K562 (cell line): Measurements from ENCODE around the gene RFNG. TPM values are rescaled to one million over a fixed set of nuclear protein-coding genes. Genes with fewer than 3 reads are reported as not detected.

Experiments
- ATF1 ChIP-seq, 2 experiments: fragments of 450-650 bp in 1 of 2; IDR thresholded peaks; 2 replicates each; pipeline ENCODE4 v1.6.1; 2016; ENCODE audit warnings: missing compliant biosample characterization in 1 of 2, missing genetic modification characterization in 1 of 2
- FIP1L1 ChIP-seq: fragments of 200-400 bp; formaldehyde crosslinking; IDR thresholded peaks from 2 replicates; pipeline ENCODE4 v1.6.1; 2018; ENCODE audit warnings: mild to moderate bottlenecking, low read depth, low read length; ENCODE audit not compliant: poor library complexity, severe bottlenecking
- FOXJ3 ChIP-seq: sonication (generic); formaldehyde crosslinking; IDR thresholded peaks from 2 replicates; pipeline ENCODE4 v1.4.0; 2020; ENCODE audit warnings: mild to moderate bottlenecking, missing genetic modification reagents
- FUS ChIP-seq: fragments of 200-400 bp; formaldehyde crosslinking; optimal IDR thresholded peaks from 2 replicates; pipeline ENCODE3; 2017; ENCODE audit warnings: low read depth, low read length
- HDAC6 ChIP-seq: IDR thresholded peaks from 2 replicates; pipeline ENCODE4 v1.6.1; 2012; ENCODE audit warnings: low read depth, mild to moderate bottlenecking, control low read depth, inconsistent platforms, low read length, moderate library complexity
- MYNN ChIP-seq, 2 experiments: sonication (generic); formaldehyde crosslinking in 1 of 2; IDR thresholded peaks; 2 replicates each; pipeline versions ENCODE4 v1.5.0 to v1.6.1; 2016 to 2020; ENCODE audit warnings: antibody characterized with exemption in 1 of 2, missing genetic modification reagents in 1 of 2
- NEUROD1 ChIP-seq: fragments of 150-350 bp; IDR thresholded peaks from 2 replicates; pipeline ENCODE4 v1.6.1; 2014; ENCODE audit warnings: borderline replicate concordance, low read length, low read depth; ENCODE audit not compliant: partially characterized antibody
- NFXL1 ChIP-seq: fragments of 450-650 bp; formaldehyde crosslinking; IDR thresholded peaks from 2 replicates; pipeline ENCODE4 v1.4.0; 2021; ENCODE audit warnings: mild to moderate bottlenecking
- NFYB ChIP-seq: IDR thresholded peaks from 2 replicates; pipeline ENCODE4 v1.6.1; 2011; ENCODE audit warnings: mild to moderate bottlenecking, moderate library complexity; ENCODE audit not compliant: insufficient read length; ENCODE audit errors: extremely low read depth
- POLR3G ChIP-seq: IDR thresholded peaks from 2 replicates; pipeline ENCODE4 v1.6.1; 2011; ENCODE audit not compliant: insufficient read length, insufficient replicate concordance; ENCODE audit errors: extremely low read depth
- RHOXF2B ChIP-seq: fragments of 250-450 bp; sonication (Bioruptor Pico); conservative IDR thresholded peaks from 2 replicates; pipeline ENCODE4 v1.5.1; 2021
- TAF15 ChIP-seq: fragments of 200-400 bp; formaldehyde crosslinking; IDR thresholded peaks from 2 replicates; pipeline ENCODE4 v1.6.1; 2017; ENCODE audit warnings: mild to moderate bottlenecking, low read depth, low read length, moderate library complexity
- ZNF408 ChIP-seq: fragments of 250-450 bp; sonication (Bioruptor Pico); IDR thresholded peaks from 2 replicates; pipeline ENCODE4 v1.4.0; 2020; ENCODE audit warnings: low read depth, mild to moderate bottlenecking, moderate library complexity
- ZNF431 ChIP-seq: sonication (generic); formaldehyde crosslinking; IDR thresholded peaks from 2 replicates; pipeline ENCODE4 v1.8.0; 2022; ENCODE audit warnings: mild to moderate bottlenecking, missing genetic modification reagents
- ZNF444 ChIP-seq: fragments of 250-450 bp; sonication (Bioruptor Pico); IDR thresholded peaks from 2 replicates; pipeline ENCODE4 v1.4.0; 2020; ENCODE audit warnings: mild to moderate bottlenecking, moderate library complexity
- polyA plus RNA-seq, 8 experiments: library from polyadenylated mRNA; depleted of rRNA in 4 of 8; stranded (reverse) in 5 of 8; unstranded in 3 of 8; fragments of >200 nt; fragmentation: Nextera tagmentation in 2 of 8; fragmentation: Illumina TruSeq in 1 of 8; extraction: Ambion mirVana in 2 of 8; extraction: Trizol in 1 of 8; gene quantifications; 2 replicates each; pipeline versions ENCODE4 v1.2.1 to v1.2.3, GENCODE V29; 2011 to 2014; ENCODE audit warnings: inconsistent platforms in 1 of 8, missing spikeins in 1 of 8
- total RNA-seq, 7 experiments: library from RNA; depleted of rRNA in 6 of 7; stranded (reverse); fragments of >200 nt in 6 of 7; fragmentation: Illumina TruSeq in 2 of 7; extraction: Trizol in 2 of 7; gene quantifications; 2 replicates each; pipeline versions ENCODE4 v1.2.1 to v1.2.3, GENCODE V29; 2011 to 2021; ENCODE audit warnings: low replicate concordance in 1 of 7
- TF ChIP-seq, protein P1 (sequence below): fragments of 200-600 bp; sonication (generic); IDR thresholded peaks from one replicate; pipeline ENCODE4 v1.6.1; 2012; ENCODE audit warnings: mild to moderate bottlenecking, low read depth, low read length, inconsistent platforms
- TF ChIP-seq, protein P2 (sequence below): fragments of 250-450 bp; sonication (Bioruptor Pico); IDR thresholded peaks from 2 replicates; pipeline ENCODE4 v1.8.0; 2021; ENCODE audit warnings: moderate library complexity, mild to moderate bottlenecking, inconsistent platforms

The RFNG gene
- total and polyA plus RNA-seq, 9 of the 15 experiments (the other 6 are each of a cell fraction or from before 2014, with no cell fraction given): 0.32 to 32.8 (median 9.5) TPM

DNA sequence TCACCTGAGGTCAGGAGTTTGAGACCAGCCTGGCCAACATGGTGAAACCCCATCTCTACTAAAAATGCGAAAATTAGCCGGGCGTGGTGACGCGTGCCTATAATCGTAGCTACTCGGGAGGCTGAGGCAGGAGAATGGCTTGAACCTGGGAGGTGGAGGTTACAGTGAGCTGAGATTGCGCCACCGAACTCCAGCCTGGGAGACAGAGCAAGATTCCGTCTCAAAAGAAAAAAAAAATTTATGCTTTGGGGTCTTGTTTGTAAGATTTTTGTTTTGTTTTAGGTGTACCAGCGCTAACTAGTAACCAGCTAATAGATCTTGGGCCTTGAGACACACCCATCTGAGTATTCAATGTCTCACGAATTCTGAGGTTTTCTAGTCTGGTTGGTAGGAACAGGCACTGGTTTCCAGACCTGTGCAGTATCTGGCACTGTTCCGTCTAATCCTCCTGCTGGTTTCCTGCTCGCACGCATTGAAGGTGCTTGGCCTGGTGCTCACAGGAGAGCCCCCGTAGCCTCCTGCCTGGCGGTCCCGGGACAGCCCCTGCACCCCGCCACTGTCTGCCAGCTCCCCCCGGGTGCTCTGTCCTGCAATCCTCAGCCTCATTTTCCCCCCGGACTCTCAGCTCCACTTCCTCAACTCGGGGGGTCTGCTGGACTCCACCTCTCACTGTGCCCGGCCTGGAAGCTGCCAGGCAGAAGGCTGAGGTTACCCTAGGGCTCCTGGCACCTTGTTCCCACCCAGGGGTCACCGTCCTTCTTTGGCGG, 24.6 kb upstream of the RFNG start (continued):
- TF ChIP-seq, protein P1, sequence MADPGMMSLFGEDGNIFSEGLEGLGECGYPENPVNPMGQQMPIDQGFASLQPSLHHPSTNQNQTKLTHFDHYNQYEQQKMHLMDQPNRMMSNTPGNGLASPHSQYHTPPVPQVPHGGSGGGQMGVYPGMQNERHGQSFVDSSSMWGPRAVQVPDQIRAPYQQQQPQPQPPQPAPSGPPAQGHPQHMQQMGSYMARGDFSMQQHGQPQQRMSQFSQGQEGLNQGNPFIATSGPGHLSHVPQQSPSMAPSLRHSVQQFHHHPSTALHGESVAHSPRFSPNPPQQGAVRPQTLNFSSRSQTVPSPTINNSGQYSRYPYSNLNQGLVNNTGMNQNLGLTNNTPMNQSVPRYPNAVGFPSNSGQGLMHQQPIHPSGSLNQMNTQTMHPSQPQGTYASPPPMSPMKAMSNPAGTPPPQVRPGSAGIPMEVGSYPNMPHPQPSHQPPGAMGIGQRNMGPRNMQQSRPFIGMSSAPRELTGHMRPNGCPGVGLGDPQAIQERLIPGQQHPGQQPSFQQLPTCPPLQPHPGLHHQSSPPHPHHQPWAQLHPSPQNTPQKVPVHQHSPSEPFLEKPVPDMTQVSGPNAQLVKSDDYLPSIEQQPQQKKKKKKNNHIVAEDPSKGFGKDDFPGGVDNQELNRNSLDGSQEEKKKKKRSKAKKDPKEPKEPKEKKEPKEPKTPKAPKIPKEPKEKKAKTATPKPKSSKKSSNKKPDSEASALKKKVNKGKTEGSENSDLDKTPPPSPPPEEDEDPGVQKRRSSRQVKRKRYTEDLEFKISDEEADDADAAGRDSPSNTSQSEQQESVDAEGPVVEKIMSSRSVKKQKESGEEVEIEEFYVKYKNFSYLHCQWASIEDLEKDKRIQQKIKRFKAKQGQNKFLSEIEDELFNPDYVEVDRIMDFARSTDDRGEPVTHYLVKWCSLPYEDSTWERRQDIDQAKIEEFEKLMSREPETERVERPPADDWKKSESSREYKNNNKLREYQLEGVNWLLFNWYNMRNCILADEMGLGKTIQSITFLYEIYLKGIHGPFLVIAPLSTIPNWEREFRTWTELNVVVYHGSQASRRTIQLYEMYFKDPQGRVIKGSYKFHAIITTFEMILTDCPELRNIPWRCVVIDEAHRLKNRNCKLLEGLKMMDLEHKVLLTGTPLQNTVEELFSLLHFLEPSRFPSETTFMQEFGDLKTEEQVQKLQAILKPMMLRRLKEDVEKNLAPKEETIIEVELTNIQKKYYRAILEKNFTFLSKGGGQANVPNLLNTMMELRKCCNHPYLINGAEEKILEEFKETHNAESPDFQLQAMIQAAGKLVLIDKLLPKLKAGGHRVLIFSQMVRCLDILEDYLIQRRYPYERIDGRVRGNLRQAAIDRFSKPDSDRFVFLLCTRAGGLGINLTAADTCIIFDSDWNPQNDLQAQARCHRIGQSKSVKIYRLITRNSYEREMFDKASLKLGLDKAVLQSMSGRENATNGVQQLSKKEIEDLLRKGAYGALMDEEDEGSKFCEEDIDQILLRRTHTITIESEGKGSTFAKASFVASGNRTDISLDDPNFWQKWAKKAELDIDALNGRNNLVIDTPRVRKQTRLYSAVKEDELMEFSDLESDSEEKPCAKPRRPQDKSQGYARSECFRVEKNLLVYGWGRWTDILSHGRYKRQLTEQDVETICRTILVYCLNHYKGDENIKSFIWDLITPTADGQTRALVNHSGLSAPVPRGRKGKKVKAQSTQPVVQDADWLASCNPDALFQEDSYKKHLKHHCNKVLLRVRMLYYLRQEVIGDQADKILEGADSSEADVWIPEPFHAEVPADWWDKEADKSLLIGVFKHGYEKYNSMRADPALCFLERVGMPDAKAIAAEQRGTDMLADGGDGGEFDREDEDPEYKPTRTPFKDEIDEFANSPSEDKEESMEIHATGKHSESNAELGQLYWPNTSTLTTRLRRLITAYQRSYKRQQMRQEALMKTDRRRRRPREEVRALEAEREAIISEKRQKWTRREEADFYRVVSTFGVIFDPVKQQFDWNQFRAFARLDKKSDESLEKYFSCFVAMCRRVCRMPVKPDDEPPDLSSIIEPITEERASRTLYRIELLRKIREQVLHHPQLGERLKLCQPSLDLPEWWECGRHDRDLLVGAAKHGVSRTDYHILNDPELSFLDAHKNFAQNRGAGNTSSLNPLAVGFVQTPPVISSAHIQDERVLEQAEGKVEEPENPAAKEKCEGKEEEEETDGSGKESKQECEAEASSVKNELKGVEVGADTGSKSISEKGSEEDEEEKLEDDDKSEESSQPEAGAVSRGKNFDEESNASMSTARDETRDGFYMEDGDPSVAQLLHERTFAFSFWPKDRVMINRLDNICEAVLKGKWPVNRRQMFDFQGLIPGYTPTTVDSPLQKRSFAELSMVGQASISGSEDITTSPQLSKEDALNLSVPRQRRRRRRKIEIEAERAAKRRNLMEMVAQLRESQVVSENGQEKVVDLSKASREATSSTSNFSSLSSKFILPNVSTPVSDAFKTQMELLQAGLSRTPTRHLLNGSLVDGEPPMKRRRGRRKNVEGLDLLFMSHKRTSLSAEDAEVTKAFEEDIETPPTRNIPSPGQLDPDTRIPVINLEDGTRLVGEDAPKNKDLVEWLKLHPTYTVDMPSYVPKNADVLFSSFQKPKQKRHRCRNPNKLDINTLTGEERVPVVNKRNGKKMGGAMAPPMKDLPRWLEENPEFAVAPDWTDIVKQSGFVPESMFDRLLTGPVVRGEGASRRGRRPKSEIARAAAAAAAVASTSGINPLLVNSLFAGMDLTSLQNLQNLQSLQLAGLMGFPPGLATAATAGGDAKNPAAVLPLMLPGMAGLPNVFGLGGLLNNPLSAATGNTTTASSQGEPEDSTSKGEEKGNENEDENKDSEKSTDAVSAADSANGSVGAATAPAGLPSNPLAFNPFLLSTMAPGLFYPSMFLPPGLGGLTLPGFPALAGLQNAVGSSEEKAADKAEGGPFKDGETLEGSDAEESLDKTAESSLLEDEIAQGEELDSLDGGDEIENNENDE: peak; percentile 64
- TF ChIP-seq, protein P2, sequence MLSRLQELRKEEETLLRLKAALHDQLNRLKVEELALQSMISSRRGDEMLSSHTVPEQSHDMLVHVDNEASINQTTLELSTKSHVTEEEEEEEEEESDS (CRISPR knock-in tag): no peak
- no peak for TF ChIP-seq FOXJ3 (CRISPR knock-in tag)
- TF ChIP-seq NEUROD1: no peak
- no peak for TF ChIP-seq NFYB
- TF ChIP-seq FIP1L1: no peak
- no peak for TF ChIP-seq HDAC6
- no peak for TF ChIP-seq ZNF431 (CRISPR knock-in tag)
- no peak for TF ChIP-seq NFXL1 (CRISPR knock-in tag)
- no peak for TF ChIP-seq ZNF408 (CRISPR knock-in tag)
- TF ChIP-seq FUS: no peak
- TF ChIP-seq ZNF444: no peak
- no peak for TF ChIP-seq POLR3G
- peak; percentile 18; the same call in 1 of the 2 replicates for TF ChIP-seq MYNN (IDR thresholded peaks at IDR 0.05)
- no peak for TF ChIP-seq MYNN (CRISPR knock-in tag; IDR thresholded peaks at IDR 0.05)
- TF ChIP-seq ATF1 (CRISPR knock-in tag; IDR thresholded peaks at IDR 0.05): no peak
- TF ChIP-seq ATF1 (tag; IDR thresholded peaks at IDR 0.05): no peak
- TF ChIP-seq RHOXF2B (CRISPR knock-in tag): no peak
- TF ChIP-seq TAF15: no peak
